Endothelial cell of umbilical vein (primary cell): Measurements from ENCODE around the gene SKIL. TPM values are rescaled to one million over a fixed set of nuclear protein-coding genes. Genes with fewer than 3 reads are reported as not detected.

Experiments
- BruUV-seq: library from RNA; stranded (reverse); fragments of 400-500 nt; replicated peaks from 2 replicates; lab custom pipeline; 2021; lab: Mats Ljungman, UMichigan
- CTCF ChIA-PET: fragments of 300-600, 350-600 bp; sonication (Branson Sonifier 250); formaldehyde crosslinking; loops from one replicate; lab custom pipeline; 2021; ENCODE audit warnings: antibody characterized with exemption, inconsistent platforms; lab: Charles Lee
- POLR2A ChIA-PET: fragments of 300-600, 350-600 bp; sonication (Branson Sonifier 250); formaldehyde crosslinking; loops from one replicate; lab custom pipeline; 2021; ENCODE audit warnings: antibody characterized with exemption, inconsistent platforms; lab: Charles Lee
- DNase-seq: peaks from one replicate; pipeline ENCODE4 v3.0.0-alpha.2; 2011; ENCODE audit warnings: low read depth, low spot score
- FAIRE-seq: peaks from 2 replicates; lab custom pipeline; 2011; peaks lifted over from hg19 to GRCh38; lab: Jason Lieb, UNC
- H2AFZ ChIP-seq: 2 replicates; pipeline ENCODE4 v1.6.0; 2012; ENCODE audit warnings: low read depth, low read length, control low read depth, inconsistent platforms
- H3K27ac ChIP-seq: 2 replicates; pipeline ENCODE4 v1.5.1; 2011; ENCODE audit warnings: low read depth, mild to moderate bottlenecking, control low read depth, low read length, moderate library complexity; ENCODE audit not compliant: insufficient read depth
- H3K27me3 ChIP-seq, 2 experiments: 2 replicates each; pipeline versions ENCODE4 v1.6.0 to v1.6.1; 2011; ENCODE audit warnings: low read length in 2 of 2, mixed read lengths in 1 of 2; ENCODE audit not compliant: control insufficient read depth in 2 of 2, insufficient read depth in 2 of 2
- H3K36me3 ChIP-seq, 2 experiments: 2 replicates in 1 of 2; 3 replicates in 1 of 2; pipeline ENCODE4 v1.5.1; 2011; ENCODE audit warnings: low read length in 2 of 2, mild to moderate bottlenecking in 1 of 2, moderate library complexity in 1 of 2; ENCODE audit not compliant: control insufficient read depth in 2 of 2, insufficient read depth in 2 of 2; ENCODE audit errors: extremely low read depth in 1 of 2
- H3K4me1 ChIP-seq: 3 replicates; pipeline ENCODE4 v1.5.1; 2011; ENCODE audit warnings: mild to moderate bottlenecking, low read length; ENCODE audit not compliant: control insufficient read depth, insufficient read depth; ENCODE audit errors: extremely low read depth
- H3K4me2 ChIP-seq: 2 replicates; pipeline ENCODE4 v1.6.1; 2011; ENCODE audit warnings: low read length, control low read depth, mixed read lengths; ENCODE audit not compliant: insufficient read depth
- H3K4me3 ChIP-seq, 3 experiments: fragments of 200-600 bp in 1 of 3; sonication (generic), shearing (Covaris generic) in 1 of 3; replicated peaks in 1 of 3; 2 replicates each; pipeline ENCODE4 v1.5.1; 2011 to 2016; ENCODE audit warnings: control low read depth in 3 of 3, low read length in 3 of 3, mild to moderate bottlenecking in 2 of 3, inconsistent platforms in 1 of 3, low read depth in 1 of 3, moderate library complexity in 1 of 3; ENCODE audit not compliant: insufficient read depth in 1 of 3
- H3K79me2 ChIP-seq: 2 replicates; pipeline ENCODE4 v1.6.0; 2012; ENCODE audit warnings: low read length, inconsistent platforms; ENCODE audit not compliant: control insufficient read depth, insufficient read depth
- H3K9ac ChIP-seq: replicated peaks from 2 replicates; pipeline ENCODE3; 2011; ENCODE audit warnings: low read length, control low read depth; ENCODE audit not compliant: insufficient read depth; ENCODE audit errors: extremely low read depth
- H3K9me1 ChIP-seq: replicated peaks from 3 replicates; pipeline ENCODE4 v1.6.0; 2011; ENCODE audit warnings: mild to moderate bottlenecking, low read length; ENCODE audit not compliant: control insufficient read depth, insufficient read depth; ENCODE audit errors: extremely low read depth
- H3K9me3 ChIP-seq: replicated peaks from 2 replicates; pipeline ENCODE4 v1.5.1; 2012; ENCODE audit warnings: low read length, inconsistent platforms; ENCODE audit not compliant: control insufficient read depth, insufficient read depth
- H4K20me1 ChIP-seq: replicated peaks from 2 replicates; pipeline ENCODE3; 2011; ENCODE audit warnings: mild to moderate bottlenecking, low read length; ENCODE audit not compliant: control insufficient read depth, insufficient read depth; ENCODE audit errors: extremely low read depth
- CTCF ChIP-seq, 2 donors: IDR thresholded peaks; 1 replicate in 1 of 2; 2 replicates in 1 of 2; pipeline ENCODE4 v1.5.1; 2011; ENCODE audit warnings: low read length in 2 of 2, mild to moderate bottlenecking in 2 of 2, moderate library complexity in 2 of 2, control low read depth in 1 of 2, inconsistent platforms in 1 of 2, low read depth in 1 of 2; ENCODE audit not compliant: insufficient read depth in 1 of 2; ENCODE audit errors: extremely low read depth in 1 of 2
- EZH2 ChIP-seq: IDR thresholded peaks from 2 replicates; pipeline ENCODE4 v1.6.1; 2012; ENCODE audit warnings: borderline replicate concordance, low read depth, mild to moderate bottlenecking, moderate library complexity, low read length, inconsistent platforms; ENCODE audit not compliant: severe bottlenecking
- FOS ChIP-seq: IDR thresholded peaks from 2 replicates; pipeline ENCODE4 v1.6.1; 2011; ENCODE audit warnings: mild to moderate bottlenecking, low read length, moderate library complexity, borderline replicate concordance; ENCODE audit not compliant: insufficient read depth
- GATA2 ChIP-seq: IDR thresholded peaks from 2 replicates; pipeline ENCODE4 v1.7.0; 2011; ENCODE audit warnings: low read depth, mild to moderate bottlenecking, moderate library complexity, mixed read lengths, low read length; ENCODE audit not compliant: insufficient read length, insufficient read depth
- JUN ChIP-seq: IDR thresholded peaks from 2 replicates; pipeline ENCODE4 v1.6.1; 2011; ENCODE audit warnings: borderline replicate concordance, low read depth; ENCODE audit not compliant: insufficient read length, insufficient read depth
- MAX ChIP-seq: IDR thresholded peaks from 2 replicates; pipeline ENCODE4 v1.6.1; 2011; ENCODE audit not compliant: insufficient read depth, insufficient read length
- MYC ChIP-seq: IDR thresholded peaks from one replicate; pipeline ENCODE4 v1.6.1; 2011; ENCODE audit warnings: mild to moderate bottlenecking, low read depth, low read length
- POLR2A ChIP-seq: IDR thresholded peaks from 2 replicates; pipeline ENCODE4 v1.6.1; 2012; ENCODE audit warnings: low read depth, mild to moderate bottlenecking, control low read depth, low read length
- POLR2AphosphoS5 ChIP-seq: IDR thresholded peaks from 2 replicates; pipeline ENCODE4 v1.6.1; 2012; ENCODE audit warnings: low read depth, mild to moderate bottlenecking, control low read depth, low read length, moderate library complexity; ENCODE audit not compliant: insufficient read depth
- dilution Hi-C: fragments of 300-500 bp; cut with MboI; formaldehyde crosslinking; loops from one replicate; pipeline ENCODE4 v1.15.0; 2019; ENCODE audit warnings: low sequenced_read_pairs; ENCODE audit not compliant: extremely low pct_ligation_motif_present
- intact Hi-C: fragments of 100-400 bp; cut with micrococcal nuclease; formaldehyde crosslinking; loops from one replicate; pipeline ENCODE4 v1.10.0; 2022
- polyA plus RNA-seq, 4 experiments: library from polyadenylated mRNA; depleted of rRNA in 3 of 4; stranded (reverse) in 3 of 4; unstranded in 1 of 4; fragments of >200 nt; gene quantifications; 2 replicates each; pipeline versions ENCODE4 v1.2.1 to v1.2.3, GENCODE V29; 2011 to 2012; ENCODE audit warnings: missing spikeins in 1 of 4
- total RNA-seq: library from RNA; stranded (reverse); gene quantifications from 2 replicates; pipeline ENCODE4 v1.2.3, GENCODE V29; 2021

Gene SKIL
- total and polyA plus RNA-seq, 2 donors (not counting 3 experiments of a cell fraction or from before 2014, with no cell fraction given) = 18.4 to 135 TPM

GRCh38 chr3:170372190-170372879 lies 14.8 kb downstream of the SKIL start:
- Histone ChIP-seq H3K4me2 (peak overlapping the region; percentile 11), H3K9ac (peak overlapping the region; percentile 31), H3K27me3 (no peaks in the 10 kb centered on the region), H3K9me1 (no peaks in the 10 kb centered on the region), H3K36me3 (peaks cover 0 to 21% of the 10 kb centered on the region in 2 experiments), H2AFZ (no peak overlapping the region), H3K27ac (peak overlapping the region; percentile 17), H3K79me2 (peaks cover 95% of the 10 kb centered on the region), H3K4me1 (peaks cover 30% of the 10 kb centered on the region), H3K4me3 (no peak overlapping the region), H4K20me1 (peaks cover 14% of the 10 kb centered on the region), H3K9me3 (no peaks in the 10 kb centered on the region)
- no peak for TF ChIP-seq MAX
- TF ChIP-seq POLR2A = no peak
- ChIA-PET CTCF (interaction anchor here (1.0 kb wide), 1 partner anchor 439 kb away, joined by 3 read pairs; no protein-coding TSS in a partner anchor), POLR2A (no interaction called here)
- dilution Hi-C loops = no loop called here
- no peak for FAIRE-seq
- no TSS peak for BruUV-seq
- no peak for DNase-seq
- intact Hi-C loops = loop anchor here (10.0 kb wide), 1 partner anchor 508 kb away; the partner anchor contains the start of gene LRRC31

- peaks cover 21 to 28% of the 10 kb centered on the region in 2 experiments for H3K36me3 ChIP-seq
- intact Hi-C loops = no loop called here
Measured at GRCh38 chr3:170383567-170383966, 26.1 kb downstream of the SKIL start.

More at GRCh38 chr3:170383567-170383966, 26.1 kb downstream of the SKIL start:
- ChIA-PET CTCF (interaction anchor here (0.6 to 2.7 kb wide), 7 partner anchors 9 to 465 kb away, joined by 3 to 10 read pairs (median 4); no protein-coding TSS in a partner anchor), POLR2A (no interaction called here)
- Histone ChIP-seq H4K20me1 (peaks cover 4% of the 10 kb centered on the region), H3K27ac (no peak overlapping the region), H3K9ac (no peak overlapping the region), H3K79me2 (peaks cover 77% of the 10 kb centered on the region), H3K4me2 (no peak overlapping the region), H3K9me1 (no peaks in the 10 kb centered on the region), H3K4me3 (no peak overlapping the region), H2AFZ (no peak overlapping the region), H3K4me1 (peaks cover 5% of the 10 kb centered on the region), H3K9me3 (no peaks in the 10 kb centered on the region), H3K27me3 (no peaks in the 10 kb centered on the region)
- FAIRE-seq = no peak
- dilution Hi-C loops = no loop called here
- no peak for TF ChIP-seq JUN
- no peak for TF ChIP-seq POLR2A
- TF ChIP-seq FOS = no peak
- TF ChIP-seq EZH2 = no peak
- TF ChIP-seq POLR2AphosphoS5 = no peak
- TF ChIP-seq GATA2 = no peak
- TF ChIP-seq MAX = no peak
- no peak for TF ChIP-seq MYC
- no peak for TF ChIP-seq CTCF (IDR thresholded peaks at IDR 0.05; ENCODE audit: extremely low read depth in 1 of 2, insufficient read depth in 1 of 2, low read depth in 1 of 2, low read length in 2 of 2)
- DNase-seq = no peak
- no TSS peak for BruUV-seq
